ENCODE data around the gene PHC3.

DNA sequence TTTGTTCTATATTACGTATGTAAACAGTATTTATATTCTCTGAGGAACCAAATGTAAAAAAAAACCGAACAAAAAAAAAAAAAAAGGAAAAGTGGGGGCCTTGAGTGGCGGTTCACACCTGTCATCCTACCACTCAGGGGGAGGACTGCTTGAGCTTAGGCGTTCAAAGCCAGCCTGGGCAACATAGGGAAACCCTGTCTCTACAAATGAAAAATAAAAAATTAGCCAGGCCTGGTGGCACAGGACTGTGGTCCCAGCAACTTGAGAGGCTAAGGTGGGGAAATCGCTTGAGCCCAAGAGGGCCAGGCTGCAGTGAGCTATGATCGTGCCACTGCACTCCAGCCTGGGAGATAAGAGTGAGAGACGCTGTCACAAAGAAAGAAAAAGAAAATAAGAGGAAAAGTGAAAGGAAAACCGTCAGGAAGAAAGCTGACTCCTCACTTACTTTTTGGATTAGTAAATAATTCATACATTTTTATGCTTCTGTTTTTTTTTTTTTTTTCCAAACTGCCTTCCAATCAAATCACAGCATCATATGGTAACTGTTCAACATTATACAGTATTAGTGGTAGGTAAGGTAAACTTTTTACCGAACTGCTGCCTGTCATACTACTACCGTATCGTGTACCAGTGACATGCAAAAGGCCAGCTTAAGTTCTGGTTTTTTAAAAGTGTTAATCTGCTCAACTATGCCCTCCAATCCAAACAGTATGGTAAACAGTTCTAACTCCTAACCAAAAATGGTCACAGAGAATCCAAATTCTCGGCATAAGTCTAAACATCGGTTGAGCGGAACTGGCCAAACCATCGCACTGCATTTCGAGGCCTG lies 1.2 kb downstream of the PHC3 start:
- TF ChIP-seq POLR2AphosphoS5 (IDR thresholded peaks at IDR 0.05) = no peak
- TF ChIP-seq, protein P1, sequence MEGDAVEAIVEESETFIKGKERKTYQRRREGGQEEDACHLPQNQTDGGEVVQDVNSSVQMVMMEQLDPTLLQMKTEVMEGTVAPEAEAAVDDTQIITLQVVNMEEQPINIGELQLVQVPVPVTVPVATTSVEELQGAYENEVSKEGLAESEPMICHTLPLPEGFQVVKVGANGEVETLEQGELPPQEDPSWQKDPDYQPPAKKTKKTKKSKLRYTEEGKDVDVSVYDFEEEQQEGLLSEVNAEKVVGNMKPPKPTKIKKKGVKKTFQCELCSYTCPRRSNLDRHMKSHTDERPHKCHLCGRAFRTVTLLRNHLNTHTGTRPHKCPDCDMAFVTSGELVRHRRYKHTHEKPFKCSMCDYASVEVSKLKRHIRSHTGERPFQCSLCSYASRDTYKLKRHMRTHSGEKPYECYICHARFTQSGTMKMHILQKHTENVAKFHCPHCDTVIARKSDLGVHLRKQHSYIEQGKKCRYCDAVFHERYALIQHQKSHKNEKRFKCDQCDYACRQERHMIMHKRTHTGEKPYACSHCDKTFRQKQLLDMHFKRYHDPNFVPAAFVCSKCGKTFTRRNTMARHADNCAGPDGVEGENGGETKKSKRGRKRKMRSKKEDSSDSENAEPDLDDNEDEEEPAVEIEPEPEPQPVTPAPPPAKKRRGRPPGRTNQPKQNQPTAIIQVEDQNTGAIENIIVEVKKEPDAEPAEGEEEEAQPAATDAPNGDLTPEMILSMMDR (IDR thresholded peaks at IDR 0.05 in 8 of 11, conservative IDR thresholded peaks at IDR 0.05 in 3 of 11) = no peak

Measured in spleen (tissue), 7 donors.